Osteocyte (in vitro differentiated cells): ENCODE results near the gene IRF7. TPM values are rescaled to one million over a fixed set of nuclear protein-coding genes. Genes with fewer than 3 reads are reported as not detected.

ENCODE experiments used
- DNase-seq: peaks from one replicate; pipeline ENCODE4 v3.0.0; 2021; ENCODE audit warnings: mixed read lengths; ENCODE audit not compliant: unreplicated experiment; ENCODE audit errors: extremely low spot score
- H3K27ac Mint-ChIP-seq: one replicate; pipeline ENCODE4 v1.8.0; 2021; ENCODE audit warnings: mild to moderate bottlenecking, mixed read lengths; ENCODE audit not compliant: unreplicated experiment
- H3K27me3 Mint-ChIP-seq: one replicate; pipeline ENCODE4 v1.8.0; 2021; ENCODE audit warnings: mixed read lengths; ENCODE audit not compliant: unreplicated experiment
- H3K36me3 Mint-ChIP-seq: one replicate; pipeline ENCODE4 v1.8.0; 2021; ENCODE audit warnings: mixed read lengths; ENCODE audit not compliant: unreplicated experiment
- H3K4me1 Mint-ChIP-seq: one replicate; pipeline ENCODE4 v1.8.0; 2021; ENCODE audit warnings: mixed read lengths; ENCODE audit not compliant: unreplicated experiment
- H3K4me3 Mint-ChIP-seq: one replicate; pipeline ENCODE4 v1.8.0; 2021; ENCODE audit warnings: mild to moderate bottlenecking, moderate library complexity, mixed read lengths; ENCODE audit not compliant: unreplicated experiment
- H3K9me3 Mint-ChIP-seq: one replicate; pipeline ENCODE4 v1.8.0; 2021; ENCODE audit warnings: mixed read lengths; ENCODE audit not compliant: unreplicated experiment
- total RNA-seq: library from RNA; stranded (reverse); gene quantifications from 2 replicates; pipeline ENCODE4 v1.2.1, GENCODE V29; 2021
- TF ChIP-seq, protein P1 (sequence below): fragments of 200-600 bp; sonication (generic); IDR thresholded peaks from 2 replicates; pipeline ENCODE4 v1.5.0; 2021; ENCODE audit warnings: antibody characterized with exemption, mild to moderate bottlenecking, moderate library complexity

Gene IRF7
- total RNA-seq, 1 donor from 2014 or later, result 15.4 TPM

DNA sequence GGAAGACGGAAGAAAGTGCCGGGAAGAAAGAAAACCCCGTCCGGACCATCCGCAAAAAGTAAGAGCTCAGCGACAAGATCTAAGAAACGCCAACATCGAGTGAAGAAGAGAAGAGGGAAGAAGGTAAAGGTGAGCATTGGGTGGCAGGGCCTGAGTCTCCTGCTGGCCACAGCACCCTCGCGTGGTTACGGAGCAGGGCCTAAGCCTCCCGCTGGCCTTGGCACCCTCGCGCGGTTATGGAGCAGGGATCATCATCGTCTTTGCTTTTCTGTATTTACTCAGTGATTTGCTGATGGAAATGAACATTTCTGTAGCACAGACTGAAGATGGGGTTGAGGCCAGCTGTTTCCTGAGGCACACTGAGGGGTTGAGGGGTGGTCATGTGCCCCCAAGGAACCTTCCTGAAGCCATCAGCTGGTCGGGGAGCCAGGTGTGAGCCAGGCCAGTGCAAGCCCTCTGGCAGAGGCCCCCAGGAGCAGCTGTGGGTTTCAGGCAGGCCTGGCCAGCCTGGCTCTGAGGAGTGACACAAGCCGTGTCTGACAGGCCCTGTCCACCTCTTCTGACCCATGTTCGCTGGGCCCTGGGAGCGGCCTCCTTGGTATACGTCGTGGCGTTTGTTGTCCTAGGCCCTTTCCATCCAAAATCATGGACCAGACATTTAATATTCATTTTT, 14.0 kb downstream of the IRF7 start:
- TF ChIP-seq, protein P1, sequence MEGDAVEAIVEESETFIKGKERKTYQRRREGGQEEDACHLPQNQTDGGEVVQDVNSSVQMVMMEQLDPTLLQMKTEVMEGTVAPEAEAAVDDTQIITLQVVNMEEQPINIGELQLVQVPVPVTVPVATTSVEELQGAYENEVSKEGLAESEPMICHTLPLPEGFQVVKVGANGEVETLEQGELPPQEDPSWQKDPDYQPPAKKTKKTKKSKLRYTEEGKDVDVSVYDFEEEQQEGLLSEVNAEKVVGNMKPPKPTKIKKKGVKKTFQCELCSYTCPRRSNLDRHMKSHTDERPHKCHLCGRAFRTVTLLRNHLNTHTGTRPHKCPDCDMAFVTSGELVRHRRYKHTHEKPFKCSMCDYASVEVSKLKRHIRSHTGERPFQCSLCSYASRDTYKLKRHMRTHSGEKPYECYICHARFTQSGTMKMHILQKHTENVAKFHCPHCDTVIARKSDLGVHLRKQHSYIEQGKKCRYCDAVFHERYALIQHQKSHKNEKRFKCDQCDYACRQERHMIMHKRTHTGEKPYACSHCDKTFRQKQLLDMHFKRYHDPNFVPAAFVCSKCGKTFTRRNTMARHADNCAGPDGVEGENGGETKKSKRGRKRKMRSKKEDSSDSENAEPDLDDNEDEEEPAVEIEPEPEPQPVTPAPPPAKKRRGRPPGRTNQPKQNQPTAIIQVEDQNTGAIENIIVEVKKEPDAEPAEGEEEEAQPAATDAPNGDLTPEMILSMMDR, result no peak
- Mint-ChIP-seq H3K9me3 (no peaks in the 10 kb centered on the region), H3K27ac (no peak overlapping the region), H3K27me3 (no peaks in the 10 kb centered on the region), H3K36me3 (peaks cover 38% of the 10 kb centered on the region), H3K4me3 (no peak overlapping the region), H3K4me1 (no peaks in the 10 kb centered on the region)
- DNase-seq, result no peak

GRCh38 chr11:598005-598680, 17.6 kb downstream of the IRF7 start:
- TF ChIP-seq, protein P1, result no peak

GRCh38 chr11:597166-597725, 18.5 kb downstream of the IRF7 start:
- H3K9me3 Mint-ChIP-seq, result no peaks in the 10 kb centered on the region
- no peak overlapping the region for H3K4me3 Mint-ChIP-seq
- H3K27ac Mint-ChIP-seq, result no peak overlapping the region
- TF ChIP-seq, protein P1, result no peak
- H3K36me3 Mint-ChIP-seq, result peaks cover 42% of the 10 kb centered on the region
- H3K4me1 Mint-ChIP-seq, result no peaks in the 10 kb centered on the region
- DNase-seq, result no peak
- no peaks in the 10 kb centered on the region for H3K27me3 Mint-ChIP-seq

More at GRCh38 chr11:598005-598680, 17.6 kb downstream of the IRF7 start:
- DNase-seq, result no peak
- Mint-ChIP-seq H3K27ac (no peak overlapping the region), H3K27me3 (no peaks in the 10 kb centered on the region), H3K36me3 (peaks cover 35% of the 10 kb centered on the region), H3K4me1 (no peaks in the 10 kb centered on the region), H3K9me3 (no peaks in the 10 kb centered on the region), H3K4me3 (no peak overlapping the region)

DNA sequence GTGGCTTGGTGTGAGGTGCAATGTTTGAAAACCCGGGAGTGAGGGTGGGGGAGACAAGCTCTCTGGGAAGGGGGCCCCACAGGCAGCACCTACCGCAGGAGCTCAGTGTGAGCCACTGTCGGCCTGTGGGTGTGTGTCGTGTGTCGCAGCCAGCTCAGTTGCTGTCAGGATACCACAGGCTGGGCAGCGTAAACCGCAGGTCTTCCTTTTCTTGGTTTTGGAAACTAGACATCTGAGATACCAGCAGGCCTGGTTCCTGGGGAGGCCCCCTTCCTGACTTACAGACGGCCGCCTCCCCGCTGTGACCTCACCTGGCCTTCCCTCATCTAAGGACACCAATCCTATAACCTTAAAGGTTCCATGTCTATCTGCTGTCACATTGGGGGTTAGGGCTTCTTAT, 19.4 kb downstream of the IRF7 start:
- DNase-seq, result no peak
- H3K9me3 Mint-ChIP-seq, result no peaks in the 10 kb centered on the region
- TF ChIP-seq, protein P1, result no peak
- H3K27ac Mint-ChIP-seq, result no peak overlapping the region
- H3K4me3 Mint-ChIP-seq, result no peak overlapping the region
- H3K4me1 Mint-ChIP-seq, result no peaks in the 10 kb centered on the region
- no peaks in the 10 kb centered on the region for H3K27me3 Mint-ChIP-seq
- H3K36me3 Mint-ChIP-seq, result peaks cover 38% of the 10 kb centered on the region

DNA sequence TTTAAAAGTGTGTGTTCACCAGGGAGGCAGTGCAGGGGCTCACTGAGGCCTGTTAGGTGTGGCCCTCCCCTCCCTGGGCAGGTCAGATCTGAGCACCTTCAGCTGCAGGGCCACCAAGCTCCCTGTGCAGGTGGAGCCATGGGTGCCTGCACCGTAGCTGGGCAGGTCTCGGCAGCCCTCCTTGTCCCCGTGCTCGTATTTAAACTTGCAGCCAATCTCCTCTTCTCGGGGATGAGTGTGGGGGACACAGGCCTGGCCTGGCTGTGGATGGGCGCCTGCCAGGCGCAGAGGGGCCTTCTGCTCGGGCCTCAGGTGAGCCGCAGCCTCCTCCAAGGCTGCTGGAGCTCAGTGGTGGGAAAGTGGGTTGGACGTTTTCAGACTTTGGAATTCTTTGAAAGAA, 20.4 kb downstream of the IRF7 start:
- Mint-ChIP-seq H3K4me3 (no peak overlapping the region), H3K9me3 (no peaks in the 10 kb centered on the region), H3K4me1 (no peaks in the 10 kb centered on the region), H3K36me3 (peaks cover 43% of the 10 kb centered on the region), H3K27me3 (no peaks in the 10 kb centered on the region), H3K27ac (no peak overlapping the region)
- DNase-seq, result no peak
- TF ChIP-seq, protein P1, result no peak
